Ectodermal cell (in vitro differentiated cells): ENCODE measurements around the gene IGFBP6.

Source experiments
- H3K27ac ChIP-seq: 2 replicates; pipeline ENCODE4 v1.7.0; 2013; ENCODE audit warnings: mild to moderate bottlenecking, low read depth, low read length; ENCODE audit not compliant: insufficient read depth, poor library complexity, severe bottlenecking
- H3K27me3 ChIP-seq: 2 replicates; pipeline ENCODE4 v1.7.0; 2013; ENCODE audit warnings: mild to moderate bottlenecking, low read length; ENCODE audit not compliant: insufficient read depth, control insufficient read depth, poor library complexity, severe bottlenecking
- H3K36me3 ChIP-seq: one replicate; pipeline ENCODE4 v1.7.0; 2013; ENCODE audit warnings: low read length; ENCODE audit not compliant: control insufficient read depth, insufficient read depth
- H3K4me1 ChIP-seq: one replicate; pipeline ENCODE4 v1.7.0; 2013; ENCODE audit warnings: low read length; ENCODE audit not compliant: control insufficient read depth, insufficient read depth
- H3K4me3 ChIP-seq: 2 replicates; pipeline ENCODE4 v1.7.0; 2013; ENCODE audit warnings: low read depth, low read length, control low read depth; ENCODE audit not compliant: insufficient read depth
- H3K9me3 ChIP-seq: 2 replicates; pipeline ENCODE4 v1.7.0; 2013; ENCODE audit warnings: mild to moderate bottlenecking, low read length, moderate library complexity; ENCODE audit not compliant: control insufficient read depth
- WGBS, 2 experiments: methylation state at CpG; one replicate each; pipeline ENCODE4 v1.1.7; 2013; ENCODE audit warnings: missing lambda C conversion rate in 2 of 2; 5-methylcytosine and 5-hydroxymethylcytosine counted together

IGFBP6 gene

DNA sequence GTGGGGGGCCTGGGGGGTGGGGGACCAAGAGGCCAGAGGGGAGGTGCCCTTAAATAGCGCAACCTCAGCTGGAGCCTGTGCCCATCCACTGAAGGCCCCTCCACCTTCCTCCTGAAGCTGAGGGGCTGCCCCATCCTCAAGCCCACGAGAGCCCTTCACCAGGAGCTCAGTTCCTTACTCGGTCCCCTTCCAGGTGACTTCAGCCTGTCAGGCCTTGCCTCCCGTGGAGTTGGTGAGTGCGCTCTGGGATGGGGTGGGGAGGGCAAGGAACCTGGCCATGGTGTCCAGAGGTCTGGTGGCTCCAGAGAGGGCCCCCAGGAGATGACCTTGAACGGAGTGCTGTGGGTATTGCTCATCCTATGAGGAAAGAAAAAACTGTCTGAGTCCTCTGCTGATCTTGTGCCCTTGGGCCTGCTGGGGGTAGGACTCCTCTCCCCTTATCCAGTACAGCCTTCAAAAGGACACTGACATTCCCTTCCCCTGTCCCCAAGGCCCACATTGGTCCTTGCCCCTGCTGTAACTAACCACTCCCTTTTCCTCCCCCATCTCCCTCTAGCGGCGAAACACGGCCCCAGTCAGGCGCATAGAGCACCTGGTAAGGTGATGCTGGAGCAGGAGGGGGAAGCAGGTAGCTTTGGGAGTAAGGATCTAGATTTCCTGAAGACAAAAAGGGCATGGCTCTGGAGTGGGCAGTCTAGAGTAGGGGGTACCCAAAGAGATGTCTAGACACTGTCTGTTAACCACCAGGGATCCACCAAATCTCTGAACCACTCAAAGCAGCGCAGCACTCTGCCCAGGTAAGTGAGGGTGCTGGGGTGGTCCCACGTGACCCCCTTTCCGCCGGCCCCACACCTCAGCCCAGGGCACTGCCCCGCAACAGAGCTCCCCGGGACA lies 44.0 kb upstream of the IGFBP6 start:
- peaks cover 30% of the 10 kb centered on the region for H3K4me1 ChIP-seq

DNA sequence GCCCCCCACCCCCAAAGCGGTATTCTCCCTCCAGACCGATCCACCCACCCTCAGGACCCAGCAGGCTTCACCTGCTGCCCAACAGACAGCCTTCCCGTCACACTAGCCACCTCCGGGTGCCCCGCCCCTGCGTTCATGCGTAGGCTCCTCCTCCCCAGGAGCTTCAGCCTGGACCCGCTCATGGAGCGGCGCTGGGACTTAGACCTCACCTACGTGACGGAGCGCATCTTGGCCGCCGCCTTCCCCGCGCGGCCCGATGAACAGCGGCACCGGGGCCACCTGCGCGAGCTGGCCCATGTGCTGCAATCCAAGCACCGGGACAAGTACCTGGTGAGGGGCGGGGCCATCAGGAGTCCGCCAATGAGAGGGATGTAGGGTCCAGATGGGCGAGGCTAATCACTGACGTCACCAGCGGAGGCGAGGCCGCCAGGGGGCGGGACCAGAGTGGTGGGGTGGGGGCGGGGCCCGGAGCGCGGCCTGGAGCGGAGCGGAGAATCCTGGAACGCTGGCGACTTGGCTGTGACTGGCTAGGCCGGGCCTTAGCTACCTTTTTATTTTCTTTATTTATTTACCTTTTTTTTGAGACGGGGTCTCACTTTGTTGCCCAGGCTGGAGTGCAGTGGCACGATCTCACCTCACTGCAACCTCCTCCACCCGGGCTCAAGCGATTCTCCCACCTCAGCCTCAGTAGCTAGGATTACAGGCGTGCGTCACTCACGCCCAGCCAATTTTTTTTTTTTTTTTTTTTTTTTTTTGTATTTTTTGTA lies 43.2 kb upstream of the IGFBP6 start:
- H3K27ac ChIP-seq = peak overlapping the region; percentile 64
- H3K4me1 ChIP-seq = peaks cover 21% of the 10 kb centered on the region
- peak overlapping the region; percentile 79 for H3K4me3 ChIP-seq
- H3K27me3 ChIP-seq = no peaks in the 10 kb centered on the region
- WGBS, 2 experiments = 3 to 8% methylated on average over 45 to 48 of the region's 48 CpGs
- no peaks in the 10 kb centered on the region for H3K36me3 ChIP-seq
- H3K9me3 ChIP-seq = no peaks in the 10 kb centered on the region

More for the DNA sequence above, 44.0 kb upstream of the IGFBP6 start:
- Histone ChIP-seq H3K9me3 (no peaks in the 10 kb centered on the region), H3K4me3 (peak overlapping the region; percentile 79), H3K27ac (no peak overlapping the region), H3K27me3 (no peaks in the 10 kb centered on the region), H3K36me3 (no peaks in the 10 kb centered on the region)
- 36 to 37% methylated on average over 16 of the region's 16 CpGs for WGBS, 2 experiments

DNA sequence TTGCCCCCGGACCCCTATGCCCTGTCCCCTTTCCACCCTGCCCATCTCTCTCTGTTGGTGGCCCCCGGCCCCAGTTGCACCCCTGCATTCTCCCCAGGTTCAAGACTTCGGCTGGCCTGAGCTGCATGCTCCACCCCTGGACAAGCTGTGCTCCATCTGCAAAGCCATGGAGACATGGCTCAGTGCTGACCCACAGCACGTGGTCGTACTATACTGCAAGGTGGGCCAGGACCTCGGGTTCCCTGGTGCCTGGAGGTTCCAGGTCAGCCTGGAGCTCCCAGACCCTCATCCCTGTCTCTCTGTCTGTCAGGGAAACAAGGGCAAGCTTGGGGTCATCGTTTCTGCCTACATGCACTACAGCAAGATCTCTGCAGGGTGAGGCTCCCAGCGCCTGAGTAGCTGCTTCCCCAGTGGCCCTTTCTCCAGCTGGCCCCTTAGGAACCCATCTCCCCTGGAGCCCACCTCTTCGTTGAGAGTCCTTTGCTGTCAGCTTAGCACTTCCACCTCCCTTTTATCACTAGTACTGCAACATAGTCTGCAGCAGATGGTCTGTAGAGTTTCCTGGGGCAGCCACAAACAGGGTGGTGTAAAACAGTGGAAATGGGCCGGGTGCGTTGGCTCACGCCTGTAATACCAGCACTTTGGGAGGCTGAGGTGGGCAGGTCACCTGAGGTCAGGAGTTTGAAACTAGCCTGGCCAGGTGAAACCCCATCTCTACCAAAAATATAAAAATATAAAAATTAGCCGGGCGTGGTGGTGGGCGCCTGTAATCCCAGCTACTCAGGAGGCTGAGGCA lies 41.8 kb upstream of the IGFBP6 start:
- Histone ChIP-seq H3K27ac (no peak overlapping the region), H3K36me3 (no peaks in the 10 kb centered on the region)
- WGBS, 2 experiments = 92% methylated on average over 15 of the region's 15 CpGs

DNA sequence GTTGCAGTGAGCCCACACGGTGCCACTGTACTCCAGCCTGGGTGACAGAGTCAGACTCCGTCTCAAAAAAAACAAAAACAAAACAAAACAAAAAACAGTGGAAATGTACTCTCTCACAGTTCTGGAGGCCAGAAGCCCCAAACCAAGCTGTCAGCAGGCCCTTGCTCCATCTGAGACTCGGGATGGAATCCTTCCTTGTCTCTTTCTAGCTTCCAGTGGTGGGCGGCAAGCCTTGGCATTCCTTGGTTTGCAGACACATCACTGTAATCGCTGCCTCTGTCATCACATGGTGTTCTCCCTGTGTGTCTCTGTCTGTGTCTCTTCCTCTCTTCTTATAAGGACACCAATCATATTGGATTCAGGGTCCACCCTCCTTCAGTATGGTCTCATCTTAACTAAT lies 41.2 kb upstream of the IGFBP6 start:
- Histone ChIP-seq H3K4me1 (peaks cover 2% of the 10 kb centered on the region), H3K9me3 (no peaks in the 10 kb centered on the region), H3K36me3 (no peaks in the 10 kb centered on the region), H3K27me3 (no peaks in the 10 kb centered on the region), H3K4me3 (no peak overlapping the region), H3K27ac (no peak overlapping the region)
- 84 to 89% methylated on average over 5 of the region's 5 CpGs for WGBS, 2 experiments

More for the DNA sequence above, 41.8 kb upstream of the IGFBP6 start:
- no peaks in the 10 kb centered on the region for H3K9me3 ChIP-seq
- no peak overlapping the region for H3K4me3 ChIP-seq
- H3K4me1 ChIP-seq = peaks cover 9% of the 10 kb centered on the region
- H3K27me3 ChIP-seq = no peaks in the 10 kb centered on the region

DNA sequence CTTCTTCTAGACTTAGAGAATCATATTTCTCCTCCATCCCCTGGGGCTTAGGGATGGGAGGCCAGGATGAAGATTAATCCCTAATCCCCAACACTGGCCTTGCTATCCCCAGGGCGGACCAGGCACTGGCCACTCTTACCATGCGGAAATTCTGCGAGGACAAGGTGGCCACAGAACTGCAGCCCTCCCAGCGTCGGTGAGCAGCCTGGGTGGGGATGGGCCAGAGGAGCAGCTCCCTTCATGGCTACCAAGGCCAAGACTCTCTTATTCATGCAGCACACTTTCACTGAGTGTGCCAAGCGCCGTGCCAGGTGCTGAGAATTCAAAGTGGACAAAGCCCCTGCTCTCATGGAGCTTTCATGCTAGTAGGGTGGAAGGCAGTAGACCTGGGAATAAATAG lies 40.6 kb upstream of the IGFBP6 start:
- no peak overlapping the region for H3K4me3 ChIP-seq
- no peaks in the 10 kb centered on the region for H3K27me3 ChIP-seq
- no peaks in the 10 kb centered on the region for H3K4me1 ChIP-seq
- no peaks in the 10 kb centered on the region for H3K36me3 ChIP-seq
- no peak overlapping the region for H3K27ac ChIP-seq
- WGBS, 2 experiments = 92 to 93% methylated on average over 7 of the region's 7 CpGs
- H3K9me3 ChIP-seq = no peaks in the 10 kb centered on the region

DNA sequence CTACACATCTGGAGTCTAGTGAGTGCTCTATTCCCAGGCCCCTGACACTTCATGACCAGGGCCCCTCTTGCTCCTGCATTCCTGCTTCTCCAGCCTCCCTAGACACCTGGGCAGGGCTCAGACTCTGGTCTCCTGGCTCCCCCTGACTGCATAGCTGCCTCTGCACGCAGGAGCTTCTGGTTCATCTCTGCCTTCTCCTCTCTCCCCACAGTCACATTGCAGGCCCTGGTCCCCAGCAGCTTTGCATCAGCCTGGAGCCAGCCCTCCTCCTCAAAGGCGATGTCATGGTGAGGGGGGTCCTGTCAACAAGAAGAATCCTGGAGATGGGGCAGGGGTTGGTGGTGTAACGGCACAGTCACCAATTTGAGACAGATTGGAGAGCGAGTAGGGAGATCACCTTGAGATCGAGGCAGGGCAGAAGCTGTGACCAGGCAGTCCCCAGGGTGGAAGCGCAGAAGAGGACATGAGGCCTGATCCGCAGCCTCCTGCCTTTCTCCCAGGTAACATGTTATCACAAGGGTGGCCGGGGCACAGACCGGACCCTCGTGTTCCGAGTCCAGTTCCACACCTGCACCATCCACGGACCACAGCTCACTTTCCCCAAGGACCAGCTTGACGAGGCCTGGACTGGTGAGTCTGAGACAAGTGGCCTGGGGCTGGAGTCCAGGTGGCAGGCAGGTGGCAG lies 39.5 kb upstream of the IGFBP6 start:
- Histone ChIP-seq H3K4me3 (no peak overlapping the region), H3K4me1 (no peaks in the 10 kb centered on the region), H3K27ac (no peak overlapping the region), H3K9me3 (no peaks in the 10 kb centered on the region), H3K36me3 (no peaks in the 10 kb centered on the region), H3K27me3 (no peaks in the 10 kb centered on the region)
- 89 to 92% methylated on average over 13 of the region's 13 CpGs for WGBS, 2 experiments

DNA sequence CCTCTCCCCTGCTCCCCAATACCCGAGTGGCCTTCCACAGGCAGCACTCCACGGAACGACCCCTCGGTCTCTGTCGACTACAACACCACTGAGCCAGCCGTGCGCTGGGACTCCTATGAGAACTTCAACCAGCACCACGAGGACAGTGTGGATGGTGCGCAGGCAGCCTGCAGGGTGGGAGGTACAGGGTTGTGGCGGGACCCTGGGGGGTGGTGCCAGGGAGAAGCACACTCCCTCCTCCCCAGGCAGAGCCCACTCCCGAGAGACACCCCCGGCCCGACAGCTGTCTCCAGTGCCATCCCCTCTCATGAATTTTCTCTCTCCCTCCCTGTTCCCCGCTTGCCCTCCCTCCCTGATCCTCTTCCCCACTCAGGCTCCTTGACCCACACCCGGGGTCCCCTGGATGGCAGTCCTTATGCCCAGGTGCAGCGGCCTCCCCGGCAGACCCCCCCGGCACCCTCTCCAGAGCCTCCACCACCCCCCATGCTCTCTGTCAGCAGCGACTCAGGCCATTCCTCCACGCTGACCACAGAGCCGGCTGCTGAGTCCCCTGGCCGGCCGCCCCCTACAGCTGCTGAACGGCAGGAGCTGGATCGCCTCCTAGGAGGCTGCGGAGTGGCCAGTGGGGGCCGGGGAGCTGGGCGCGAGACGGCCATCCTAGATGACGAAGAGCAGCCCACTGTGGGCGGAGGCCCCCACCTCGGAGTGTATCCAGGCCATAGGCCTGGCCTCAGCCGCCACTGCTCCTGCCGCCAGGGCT lies 38.6 kb upstream of the IGFBP6 start:
- H3K4me1 ChIP-seq = no peaks in the 10 kb centered on the region
- WGBS, 2 experiments = 89 to 92% methylated on average over 35 of the region's 35 CpGs
- no peaks in the 10 kb centered on the region for H3K27me3 ChIP-seq

DNA sequence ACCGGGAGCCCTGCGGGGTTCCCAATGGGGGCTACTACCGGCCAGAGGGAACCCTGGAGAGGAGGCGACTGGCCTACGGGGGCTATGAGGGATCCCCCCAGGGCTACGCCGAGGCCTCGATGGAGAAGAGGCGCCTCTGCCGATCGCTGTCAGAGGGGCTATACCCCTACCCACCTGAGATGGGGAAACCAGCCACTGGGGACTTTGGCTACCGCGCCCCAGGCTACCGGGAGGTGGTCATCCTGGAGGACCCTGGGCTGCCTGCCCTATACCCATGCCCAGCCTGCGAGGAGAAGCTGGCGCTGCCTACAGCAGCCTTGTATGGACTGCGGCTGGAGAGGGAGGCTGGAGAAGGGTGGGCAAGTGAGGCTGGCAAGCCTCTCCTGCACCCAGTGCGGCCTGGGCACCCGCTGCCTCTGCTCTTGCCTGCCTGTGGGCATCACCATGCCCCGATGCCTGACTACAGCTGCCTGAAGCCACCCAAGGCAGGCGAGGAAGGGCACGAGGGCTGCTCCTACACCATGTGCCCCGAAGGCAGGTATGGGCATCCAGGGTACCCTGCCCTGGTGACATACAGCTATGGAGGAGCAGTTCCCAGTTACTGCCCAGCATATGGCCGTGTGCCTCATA lies 37.9 kb upstream of the IGFBP6 start:
- no peak overlapping the region for H3K27ac ChIP-seq
- WGBS, 2 experiments = 91 to 93% methylated on average over 24 of the region's 24 CpGs
- H3K27me3 ChIP-seq = no peaks in the 10 kb centered on the region
- no peaks in the 10 kb centered on the region for H3K4me1 ChIP-seq
- no peaks in the 10 kb centered on the region for H3K36me3 ChIP-seq
- H3K4me3 ChIP-seq = no peak overlapping the region
- no peaks in the 10 kb centered on the region for H3K9me3 ChIP-seq

More for the DNA sequence above, 38.6 kb upstream of the IGFBP6 start:
- Histone ChIP-seq H3K9me3 (no peaks in the 10 kb centered on the region), H3K4me3 (no peak overlapping the region), H3K36me3 (no peaks in the 10 kb centered on the region), H3K27ac (no peak overlapping the region)
